Ishikawa (cell line): ENCODE data around the gene ANO7.

Experiments used
- CEBPB ChIP-seq: IDR thresholded peaks from 2 replicates; pipeline ENCODE4 v1.6.1; 2012
- FOXM1 ChIP-seq: IDR thresholded peaks from 2 replicates; pipeline ENCODE4 v1.6.1; 2012; ENCODE audit warnings: low read depth, borderline replicate concordance
- NFIC ChIP-seq: IDR thresholded peaks from 2 replicates; pipeline ENCODE4 v1.6.1; 2012
- TCF12 ChIP-seq: IDR thresholded peaks from 2 replicates; pipeline ENCODE4 v1.6.1; 2012; ENCODE audit warnings: low read depth
- TF ChIP-seq, protein P1 (sequence below): IDR thresholded peaks from 2 replicates; pipeline ENCODE4 v1.6.1; 2012

DNA sequence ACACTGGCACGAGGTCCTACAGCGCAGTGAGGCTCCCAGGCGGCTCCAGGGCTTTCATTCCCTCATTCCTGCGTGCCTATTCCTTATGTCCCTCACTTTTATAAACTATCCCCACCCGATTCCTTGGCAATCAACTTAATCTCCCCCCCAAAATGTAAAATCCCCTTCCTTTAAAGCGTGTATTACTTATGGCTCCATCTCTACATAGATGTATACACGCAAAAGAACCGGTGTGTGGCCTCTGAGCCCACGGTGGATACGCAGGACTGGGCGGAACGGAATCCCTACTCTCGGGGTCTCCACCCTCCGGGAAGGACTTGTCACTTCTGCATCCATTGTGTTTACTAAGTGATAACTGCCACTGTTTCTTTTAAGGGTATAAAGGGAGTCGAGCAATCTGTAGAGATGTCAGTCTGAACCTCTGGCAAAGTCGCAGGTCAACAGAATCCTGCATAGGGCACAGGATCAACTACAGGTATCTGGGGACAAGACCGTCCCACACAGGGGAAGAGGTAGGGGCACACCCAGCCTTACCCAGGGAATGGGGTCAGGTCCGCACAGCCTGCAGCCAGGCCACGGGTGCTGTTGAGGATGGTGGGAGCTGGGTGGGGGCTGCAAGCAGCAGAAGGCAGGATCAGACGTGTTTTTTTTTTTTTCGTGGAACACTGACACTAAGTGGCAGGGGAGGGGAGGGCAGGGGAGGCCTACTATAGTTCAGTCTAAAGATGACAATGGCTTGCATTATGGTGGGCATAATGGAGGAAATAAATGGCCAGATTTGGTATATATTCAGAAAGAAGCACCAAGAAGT is 84.9 kb downstream of the ANO7 start:
- no peak for TF ChIP-seq TCF12
- TF ChIP-seq NFIC, result no peak
- no peak for TF ChIP-seq FOXM1
- TF ChIP-seq, protein P1, sequence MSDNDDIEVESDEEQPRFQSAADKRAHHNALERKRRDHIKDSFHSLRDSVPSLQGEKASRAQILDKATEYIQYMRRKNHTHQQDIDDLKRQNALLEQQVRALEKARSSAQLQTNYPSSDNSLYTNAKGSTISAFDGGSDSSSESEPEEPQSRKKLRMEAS, result no peak
- no peak for TF ChIP-seq CEBPB
